GM21825 (cell line): Measurements from ENCODE around the gene PREP.
"Not testable (repeated sequence)": the region's sequence is repeated elsewhere in the genome, so short reads cannot be mapped to it uniquely, and the experiment has no call there.

ENCODE experiments used
- ATAC-seq: cut with Tn5 transposase; IDR thresholded peaks from one replicate; pipeline ENCODE4 v1.9.1; 2021; ENCODE audit warnings: mild to moderate bottlenecking, moderate library complexity; ENCODE audit not compliant: unreplicated experiment

Gene PREP

GRCh38 chr6:105274678-105275077, 128.2 kb downstream of the PREP start:
- no peak for ATAC-seq

GRCh38 chr6:105273589-105273988, 129.3 kb downstream of the PREP start:
- ATAC-seq, result no peak

GRCh38 chr6:105272786-105273185, 130.1 kb downstream of the PREP start:
- ATAC-seq, result no peak

GRCh38 chr6:105270511-105270910, 132.4 kb downstream of the PREP start:
- no peak for ATAC-seq

GRCh38 chr6:105269390-105269789, 133.5 kb downstream of the PREP start:
- ATAC-seq, result no peak

GRCh38 chr6:105263685-105264610, 138.9 kb downstream of the PREP start:
- ATAC-seq, result no peak

- ATAC-seq, result no peak
Measured at GRCh38 chr6:105259913-105260889, 142.7 kb downstream of the PREP start.

- ATAC-seq, result no peak
Measured at GRCh38 chr6:105258816-105259215, 144.1 kb downstream of the PREP start.

GRCh38 chr6:105257340-105257739, 145.5 kb downstream of the PREP start:
- no peak for ATAC-seq

GRCh38 chr6:105256619-105257018, 146.3 kb downstream of the PREP start:
- ATAC-seq, result no peak

GRCh38 chr6:105253787-105254186, 149.1 kb downstream of the PREP start:
- no peak for ATAC-seq

- ATAC-seq, result no peak
Measured at GRCh38 chr6:105251689-105252088, 151.2 kb downstream of the PREP start.

- ATAC-seq, result no peak
Measured at GRCh38 chr6:105250533-105250932, 152.3 kb downstream of the PREP start.

- no peak for ATAC-seq
Measured at GRCh38 chr6:105243487-105243886, 159.4 kb downstream of the PREP start.

GRCh38 chr6:105235155-105235554, 167.7 kb downstream of the PREP start:
- ATAC-seq, result no peak

- not testable (repeated sequence) for ATAC-seq
Measured at GRCh38 chr6:105231771-105232170, 171.1 kb downstream of the PREP start.
